Stomach (tissue), 4 donors: ENCODE results near the gene GNG14.

Source experiments
- EP300 ChIP-seq: sonication (generic); formaldehyde crosslinking; IDR thresholded peaks from one replicate; pipeline ENCODE4 v1.6.1; 2017; ENCODE audit warnings: antibody characterized with exemption
- POLR2A ChIP-seq, 4 donors: fragments of 450-650 bp; IDR thresholded peaks; one replicate each; pipeline ENCODE4 v1.6.1; 2016; ENCODE audit warnings: antibody characterized with exemption in 4 of 4, control low read depth in 2 of 4, mild to moderate bottlenecking in 1 of 4, moderate library complexity in 1 of 4
- POLR2AphosphoS5 ChIP-seq, 3 donors: sonication (generic); formaldehyde crosslinking; IDR thresholded peaks; one replicate each; pipeline ENCODE4 v1.6.1; 2016; ENCODE audit warnings: antibody characterized with exemption in 3 of 3
- TF ChIP-seq, protein P1 (sequence below), 7 experiments: fragments of 450-650 bp in 4 of 7; fragments of 200-600 bp in 3 of 7; sonication (generic) in 3 of 7; IDR thresholded peaks; one replicate each; pipeline ENCODE4 v1.5.1; 2016 to 2019; ENCODE audit warnings: antibody characterized with exemption in 7 of 7, control low read depth in 2 of 7, mild to moderate bottlenecking in 1 of 7

- TF ChIP-seq, protein P1, sequence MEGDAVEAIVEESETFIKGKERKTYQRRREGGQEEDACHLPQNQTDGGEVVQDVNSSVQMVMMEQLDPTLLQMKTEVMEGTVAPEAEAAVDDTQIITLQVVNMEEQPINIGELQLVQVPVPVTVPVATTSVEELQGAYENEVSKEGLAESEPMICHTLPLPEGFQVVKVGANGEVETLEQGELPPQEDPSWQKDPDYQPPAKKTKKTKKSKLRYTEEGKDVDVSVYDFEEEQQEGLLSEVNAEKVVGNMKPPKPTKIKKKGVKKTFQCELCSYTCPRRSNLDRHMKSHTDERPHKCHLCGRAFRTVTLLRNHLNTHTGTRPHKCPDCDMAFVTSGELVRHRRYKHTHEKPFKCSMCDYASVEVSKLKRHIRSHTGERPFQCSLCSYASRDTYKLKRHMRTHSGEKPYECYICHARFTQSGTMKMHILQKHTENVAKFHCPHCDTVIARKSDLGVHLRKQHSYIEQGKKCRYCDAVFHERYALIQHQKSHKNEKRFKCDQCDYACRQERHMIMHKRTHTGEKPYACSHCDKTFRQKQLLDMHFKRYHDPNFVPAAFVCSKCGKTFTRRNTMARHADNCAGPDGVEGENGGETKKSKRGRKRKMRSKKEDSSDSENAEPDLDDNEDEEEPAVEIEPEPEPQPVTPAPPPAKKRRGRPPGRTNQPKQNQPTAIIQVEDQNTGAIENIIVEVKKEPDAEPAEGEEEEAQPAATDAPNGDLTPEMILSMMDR (IDR thresholded peaks at IDR 0.05): no peak
- TF ChIP-seq POLR2A (IDR thresholded peaks at IDR 0.05) (no peak), EP300 (no peak), POLR2AphosphoS5 (IDR thresholded peaks at IDR 0.05) (no peak)
Observed at GRCh38 chr19:12706332-12706718, 18.5 kb downstream of the GNG14 start.
